ENCODE measurements around the gene LRRC1.

The LRRC1 gene

GRCh38 chr6:53828966-53829697 is 34.3 kb downstream of the LRRC1 start:
- no peak for ATAC-seq
- TF ChIP-seq ZC3H10 (CRISPR knock-in tag; IDR thresholded peaks at IDR 0.05) (no peak), TCF4 (CRISPR knock-in tag; IDR thresholded peaks at IDR 0.05; ENCODE audit: borderline replicate concordance) (no peak), ARNTL (CRISPR knock-in tag; IDR thresholded peaks at IDR 0.05; ENCODE audit: borderline replicate concordance, low read depth) (no peak), RARB (CRISPR knock-in tag; IDR thresholded peaks at IDR 0.05) (no peak), CREB5 (CRISPR knock-in tag; IDR thresholded peaks at IDR 0.05; ENCODE audit: low read depth) (no peak), TSHZ2 (CRISPR knock-in tag; IDR thresholded peaks at IDR 0.05) (no peak)

- no peak for TF ChIP-seq CREB5 (CRISPR knock-in tag; IDR thresholded peaks at IDR 0.05; ENCODE audit: low read depth)
- no peak for TF ChIP-seq ISL1 (CRISPR knock-in tag; IDR thresholded peaks at IDR 0.05)
- no peak for TF ChIP-seq TSHZ2 (CRISPR knock-in tag; IDR thresholded peaks at IDR 0.05)
- TF ChIP-seq GLIS3 (CRISPR knock-in tag; IDR thresholded peaks at IDR 0.05): no peak
- TF ChIP-seq BACH2 (CRISPR knock-in tag; IDR thresholded peaks at IDR 0.05; ENCODE audit: borderline replicate concordance): no peak
- TF ChIP-seq TCF4 (CRISPR knock-in tag; IDR thresholded peaks at IDR 0.05; ENCODE audit: borderline replicate concordance): no peak
- no peak for TF ChIP-seq SNAI2 (CRISPR knock-in tag; IDR thresholded peaks at IDR 0.05)
- no peak for TF ChIP-seq PATZ1 (CRISPR knock-in tag; IDR thresholded peaks at IDR 0.05; ENCODE audit: borderline replicate concordance)
- no peak for ATAC-seq
These were observed 35.0 kb downstream of the LRRC1 start for GRCh38 chr6:53829698-53830221.

- no peak for ATAC-seq
These were observed 35.6 kb downstream of the LRRC1 start for GRCh38 chr6:53830366-53830765.

More at GRCh38 chr6:53830366-53830765, 35.6 kb downstream of the LRRC1 start:
- TF ChIP-seq TSHZ2 (CRISPR knock-in tag; IDR thresholded peaks at IDR 0.05) (no peak), ARNTL (CRISPR knock-in tag; IDR thresholded peaks at IDR 0.05; ENCODE audit: borderline replicate concordance, low read depth) (no peak), RARB (CRISPR knock-in tag; IDR thresholded peaks at IDR 0.05) (no peak), ZNF70 (CRISPR knock-in tag; IDR thresholded peaks at IDR 0.05) (no peak), TCF4 (CRISPR knock-in tag; IDR thresholded peaks at IDR 0.05; ENCODE audit: borderline replicate concordance) (no peak), CSDC2 (CRISPR knock-in tag; IDR thresholded peaks at IDR 0.05) (no peak), CREB5 (CRISPR knock-in tag; IDR thresholded peaks at IDR 0.05; ENCODE audit: low read depth) (no peak), BACH2 (CRISPR knock-in tag; IDR thresholded peaks at IDR 0.05; ENCODE audit: borderline replicate concordance) (no peak), OSR1 (CRISPR knock-in tag; IDR thresholded peaks at IDR 0.05) (no peak), ZNF8 (CRISPR knock-in tag; IDR thresholded peaks at IDR 0.05) (no peak), ZFP30 (CRISPR knock-in tag; IDR thresholded peaks at IDR 0.05) (no peak), ESRRG (CRISPR knock-in tag; IDR thresholded peaks at IDR 0.05) (no peak), TOX (CRISPR knock-in tag; IDR thresholded peaks at IDR 0.05; ENCODE audit: borderline replicate concordance) (no peak), ZC3H10 (CRISPR knock-in tag; IDR thresholded peaks at IDR 0.05) (no peak), SNAI2 (CRISPR knock-in tag; IDR thresholded peaks at IDR 0.05) (no peak), ISL1 (CRISPR knock-in tag; IDR thresholded peaks at IDR 0.05) (no peak)
